SK-N-SH (cell line): Measurements from ENCODE around the gene IRF1.

Source experiments
- GATA2 ChIP-seq: sonication (generic); formaldehyde crosslinking; IDR thresholded peaks from 2 replicates; pipeline ENCODE4 v1.5.0; 2020; ENCODE audit warnings: mild to moderate bottlenecking, missing genetic modification reagents
- JUND ChIP-seq: IDR thresholded peaks from 2 replicates; pipeline ENCODE4 v1.4.0; 2012
- NFIC ChIP-seq: IDR thresholded peaks from 2 replicates; pipeline ENCODE4 v1.4.0; 2012; ENCODE audit warnings: borderline replicate concordance
- RAD21 ChIP-seq: IDR thresholded peaks from 2 replicates; pipeline ENCODE4 v1.6.1; 2012; ENCODE audit warnings: mild to moderate bottlenecking, low read length
- YY1 ChIP-seq: IDR thresholded peaks from 2 replicates; pipeline ENCODE4 v1.4.0; 2012; ENCODE audit warnings: low read depth, mild to moderate bottlenecking
- TF ChIP-seq, protein P1 (sequence below): fragments of 200-600 bp; sonication (generic); IDR thresholded peaks from 2 replicates; pipeline ENCODE4 v1.6.1; 2017; ENCODE audit warnings: antibody characterized with exemption, mild to moderate bottlenecking, moderate library complexity
- TF ChIP-seq, protein P2 (sequence below): IDR thresholded peaks from 2 replicates; pipeline ENCODE4 v1.6.1; 2012; ENCODE audit warnings: mild to moderate bottlenecking, low read depth, low read length, moderate library complexity

DNA sequence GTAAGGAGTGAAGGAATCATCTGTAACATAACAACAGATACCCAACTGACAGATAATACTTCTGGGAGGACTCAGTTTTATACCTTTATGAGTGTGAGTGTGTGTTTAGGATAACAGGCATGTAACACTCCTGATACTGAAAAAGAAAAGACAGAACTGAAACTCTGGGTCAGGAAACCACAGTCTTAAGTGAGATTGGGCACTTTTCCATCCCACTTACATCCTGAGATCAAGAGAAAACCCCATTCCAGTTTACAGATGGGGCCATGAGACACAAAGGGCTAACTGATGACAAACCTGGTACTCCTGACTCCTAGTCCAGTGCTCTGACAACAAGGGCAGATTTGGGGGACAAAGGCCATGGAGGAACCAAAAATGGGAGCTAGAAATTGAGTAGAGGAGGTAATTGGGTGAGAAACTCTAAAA is 34.7 kb upstream of the IRF1 start:
- TF ChIP-seq, protein P1, sequence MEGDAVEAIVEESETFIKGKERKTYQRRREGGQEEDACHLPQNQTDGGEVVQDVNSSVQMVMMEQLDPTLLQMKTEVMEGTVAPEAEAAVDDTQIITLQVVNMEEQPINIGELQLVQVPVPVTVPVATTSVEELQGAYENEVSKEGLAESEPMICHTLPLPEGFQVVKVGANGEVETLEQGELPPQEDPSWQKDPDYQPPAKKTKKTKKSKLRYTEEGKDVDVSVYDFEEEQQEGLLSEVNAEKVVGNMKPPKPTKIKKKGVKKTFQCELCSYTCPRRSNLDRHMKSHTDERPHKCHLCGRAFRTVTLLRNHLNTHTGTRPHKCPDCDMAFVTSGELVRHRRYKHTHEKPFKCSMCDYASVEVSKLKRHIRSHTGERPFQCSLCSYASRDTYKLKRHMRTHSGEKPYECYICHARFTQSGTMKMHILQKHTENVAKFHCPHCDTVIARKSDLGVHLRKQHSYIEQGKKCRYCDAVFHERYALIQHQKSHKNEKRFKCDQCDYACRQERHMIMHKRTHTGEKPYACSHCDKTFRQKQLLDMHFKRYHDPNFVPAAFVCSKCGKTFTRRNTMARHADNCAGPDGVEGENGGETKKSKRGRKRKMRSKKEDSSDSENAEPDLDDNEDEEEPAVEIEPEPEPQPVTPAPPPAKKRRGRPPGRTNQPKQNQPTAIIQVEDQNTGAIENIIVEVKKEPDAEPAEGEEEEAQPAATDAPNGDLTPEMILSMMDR, result no peak
- TF ChIP-seq NFIC (no peak), JUND (no peak), GATA2 (CRISPR knock-in tag) (no peak), RAD21 (no peak), YY1 (no peak)
- TF ChIP-seq, protein P2, sequence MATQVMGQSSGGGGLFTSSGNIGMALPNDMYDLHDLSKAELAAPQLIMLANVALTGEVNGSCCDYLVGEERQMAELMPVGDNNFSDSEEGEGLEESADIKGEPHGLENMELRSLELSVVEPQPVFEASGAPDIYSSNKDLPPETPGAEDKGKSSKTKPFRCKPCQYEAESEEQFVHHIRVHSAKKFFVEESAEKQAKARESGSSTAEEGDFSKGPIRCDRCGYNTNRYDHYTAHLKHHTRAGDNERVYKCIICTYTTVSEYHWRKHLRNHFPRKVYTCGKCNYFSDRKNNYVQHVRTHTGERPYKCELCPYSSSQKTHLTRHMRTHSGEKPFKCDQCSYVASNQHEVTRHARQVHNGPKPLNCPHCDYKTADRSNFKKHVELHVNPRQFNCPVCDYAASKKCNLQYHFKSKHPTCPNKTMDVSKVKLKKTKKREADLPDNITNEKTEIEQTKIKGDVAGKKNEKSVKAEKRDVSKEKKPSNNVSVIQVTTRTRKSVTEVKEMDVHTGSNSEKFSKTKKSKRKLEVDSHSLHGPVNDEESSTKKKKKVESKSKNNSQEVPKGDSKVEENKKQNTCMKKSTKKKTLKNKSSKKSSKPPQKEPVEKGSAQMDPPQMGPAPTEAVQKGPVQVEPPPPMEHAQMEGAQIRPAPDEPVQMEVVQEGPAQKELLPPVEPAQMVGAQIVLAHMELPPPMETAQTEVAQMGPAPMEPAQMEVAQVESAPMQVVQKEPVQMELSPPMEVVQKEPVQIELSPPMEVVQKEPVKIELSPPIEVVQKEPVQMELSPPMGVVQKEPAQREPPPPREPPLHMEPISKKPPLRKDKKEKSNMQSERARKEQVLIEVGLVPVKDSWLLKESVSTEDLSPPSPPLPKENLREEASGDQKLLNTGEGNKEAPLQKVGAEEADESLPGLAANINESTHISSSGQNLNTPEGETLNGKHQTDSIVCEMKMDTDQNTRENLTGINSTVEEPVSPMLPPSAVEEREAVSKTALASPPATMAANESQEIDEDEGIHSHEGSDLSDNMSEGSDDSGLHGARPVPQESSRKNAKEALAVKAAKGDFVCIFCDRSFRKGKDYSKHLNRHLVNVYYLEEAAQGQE, result no peak
